Neural cell (in vitro differentiated cells): Measurements from ENCODE around the gene APBA1. TPM values are rescaled to one million over a fixed set of nuclear protein-coding genes. Genes with fewer than 3 reads are reported as not detected.

Experiments
- H2AFZ ChIP-seq: fragments of 200-600, 300-800 bp; sonication (generic), shearing (Covaris generic); 2 replicates; pipeline ENCODE4 v1.6.0; 2014; ENCODE audit warnings: low read depth, mild to moderate bottlenecking, antibody characterized with exemption, low read length, moderate library complexity
- H3F3A ChIP-seq: fragments of 200-600 bp; shearing (Covaris generic); 2 replicates; pipeline ENCODE4 v1.6.1; 2016; ENCODE audit warnings: mild to moderate bottlenecking, moderate library complexity, mixed read lengths, antibody characterized with exemption, low read length; ENCODE audit not compliant: insufficient read depth, poor library complexity, severe bottlenecking
- H3K27ac ChIP-seq: fragments of 200-600, 300-800 bp; sonication (generic), shearing (Covaris generic); 2 replicates; pipeline ENCODE4 v1.5.1; 2014; ENCODE audit warnings: mild to moderate bottlenecking, low read length, moderate library complexity
- H3K27me3 ChIP-seq: fragments of 300-800, 200-600 bp; sonication (generic), shearing (Covaris generic); 2 replicates; pipeline ENCODE4 v1.6.0; 2014; ENCODE audit warnings: mild to moderate bottlenecking, low read depth, low read length, moderate library complexity; ENCODE audit not compliant: insufficient read depth
- H3K36me3 ChIP-seq: fragments of 300-800, 200-600 bp; sonication (generic), shearing (Covaris generic); 2 replicates; pipeline ENCODE4 v1.5.1; 2014; ENCODE audit warnings: mild to moderate bottlenecking, antibody characterized with exemption, low read length, moderate library complexity; ENCODE audit not compliant: insufficient read depth
- H3K4me2 ChIP-seq: fragments of 300-800, 200-600 bp; sonication (generic), shearing (Covaris generic); 2 replicates; pipeline ENCODE4 v1.6.0; 2014; ENCODE audit warnings: mild to moderate bottlenecking, low read length
- H3K4me3 ChIP-seq: fragments of 300-800, 200-600 bp; sonication (generic), shearing (Covaris generic); 2 replicates; pipeline ENCODE4 v1.5.1; 2014; ENCODE audit warnings: mild to moderate bottlenecking, low read length, moderate library complexity
- H3K79me2 ChIP-seq: fragments of 200-600 bp; shearing (Covaris generic); replicated peaks from 2 replicates; pipeline ENCODE4 v1.6.0; 2014; ENCODE audit warnings: mild to moderate bottlenecking, low read length, moderate library complexity; ENCODE audit not compliant: insufficient read depth
- H3K9ac ChIP-seq: fragments of 300-800, 200-600 bp; sonication (generic), shearing (Covaris generic); 2 replicates; pipeline ENCODE4 v1.6.1; 2016; ENCODE audit warnings: mild to moderate bottlenecking, low read length, mixed read lengths
- H3K9me2 ChIP-seq: fragments of 200-600 bp; shearing (Covaris generic); 2 replicates; pipeline ENCODE4 v1.6.1; 2016; ENCODE audit warnings: mild to moderate bottlenecking, low read length, mixed read lengths; ENCODE audit not compliant: insufficient read depth
- H3K9me3 ChIP-seq: fragments of 200-600, 300-800 bp; sonication (generic), shearing (Covaris generic); 2 replicates; pipeline ENCODE4 v1.6.1; 2016; ENCODE audit warnings: mild to moderate bottlenecking, mixed run types, low read length, moderate library complexity, mixed read lengths
- H4K20me1 ChIP-seq: fragments of 200-600 bp; shearing (Covaris generic); 2 replicates; pipeline ENCODE4 v1.6.1; 2016; ENCODE audit warnings: mild to moderate bottlenecking, mixed run types; ENCODE audit not compliant: insufficient read depth
- CTCF ChIP-seq: fragments of 450-650 bp; IDR thresholded peaks from 2 replicates; pipeline ENCODE4 v1.5.1; 2014; ENCODE audit warnings: antibody characterized with exemption, mild to moderate bottlenecking, moderate library complexity; ENCODE audit not compliant: poor library complexity, severe bottlenecking
- EP300 ChIP-seq: fragments of 450-650 bp; conservative IDR thresholded peaks from 2 replicates; pipeline ENCODE4 v1.6.1; 2014; ENCODE audit warnings: antibody characterized with exemption, mild to moderate bottlenecking, moderate library complexity; ENCODE audit not compliant: poor library complexity, severe bottlenecking
- EZH2 ChIP-seq: fragments of 200-600, 300-800 bp; shearing (Covaris generic), sonication (generic); IDR thresholded peaks from 2 replicates; pipeline ENCODE4 v1.6.1; 2014; ENCODE audit warnings: antibody characterized with exemption, low read length, borderline replicate concordance, mild to moderate bottlenecking; ENCODE audit not compliant: insufficient read depth, poor library complexity, severe bottlenecking
- MXI1 ChIP-seq: fragments of 450-650 bp; conservative IDR thresholded peaks from 2 replicates; pipeline ENCODE4 v1.6.1; 2014; ENCODE audit warnings: antibody characterized with exemption, mild to moderate bottlenecking; ENCODE audit not compliant: poor library complexity, severe bottlenecking
- POLR2AphosphoS5 ChIP-seq: IDR thresholded peaks from 2 replicates; pipeline ENCODE4 v1.6.1; 2012
- RAD21 ChIP-seq: fragments of 450-650 bp; conservative IDR thresholded peaks from 2 replicates; pipeline ENCODE4 v1.6.1; 2014; ENCODE audit warnings: antibody characterized with exemption, mild to moderate bottlenecking, moderate library complexity
- REST ChIP-seq: IDR thresholded peaks from 2 replicates; pipeline ENCODE4 v1.6.1; 2012; ENCODE audit warnings: borderline replicate concordance
- SMC3 ChIP-seq: fragments of 450-650 bp; conservative IDR thresholded peaks from 2 replicates; pipeline ENCODE4 v1.6.1; 2014; ENCODE audit warnings: antibody characterized with exemption, mild to moderate bottlenecking, moderate library complexity; ENCODE audit not compliant: poor library complexity
- TAF1 ChIP-seq: IDR thresholded peaks from 2 replicates; pipeline ENCODE4 v1.6.1; 2012; ENCODE audit warnings: low read depth
- polyA plus RNA-seq: library from polyadenylated mRNA; depleted of rRNA; stranded (reverse); fragments of >200 nt; gene quantifications from 2 replicates; pipeline ENCODE4 v1.2.3, GENCODE V29; 2014

APBA1 gene
- polyA plus RNA-seq, 1 donor from 2014 or later, result 10.9 TPM

- Histone ChIP-seq H3K9me3 (no peaks in the 10 kb centered on the region), H3F3A (no peaks in the 10 kb centered on the region), H3K4me2 (no peak overlapping the region), H3K27me3 (no peaks in the 10 kb centered on the region), H3K9ac (no peak overlapping the region), H3K9me2 (no peaks in the 10 kb centered on the region), H2AFZ (no peak overlapping the region), H3K36me3 (no peaks in the 10 kb centered on the region), H4K20me1 (no peaks in the 10 kb centered on the region), H3K27ac (no peak overlapping the region), H3K4me3 (no peak overlapping the region), H3K79me2 (no peaks in the 10 kb centered on the region)
- TF ChIP-seq EP300 (no peak), MXI1 (no peak), REST (no peak), SMC3 (no peak), RAD21 (no peak), POLR2AphosphoS5 (no peak), TAF1 (no peak), CTCF (no peak), EZH2 (no peak)
Observed at GRCh38 chr9:69609156-69609555, 63.0 kb downstream of the APBA1 start.

- H3K27ac ChIP-seq, result no peak overlapping the region
- no peaks in the 10 kb centered on the region for H4K20me1 ChIP-seq
- H3K4me2 ChIP-seq, result no peak overlapping the region
- no peaks in the 10 kb centered on the region for H3K36me3 ChIP-seq
- no peaks in the 10 kb centered on the region for H3K79me2 ChIP-seq
- H3K9ac ChIP-seq, result no peak overlapping the region
- H2AFZ ChIP-seq, result no peak overlapping the region
- H3F3A ChIP-seq, result no peaks in the 10 kb centered on the region
- TF ChIP-seq EP300 (no peak), EZH2 (no peak), REST (no peak), TAF1 (no peak), POLR2AphosphoS5 (no peak), RAD21 (no peak), CTCF (no peak), MXI1 (no peak)
- H3K9me3 ChIP-seq, result no peaks in the 10 kb centered on the region
- H3K27me3 ChIP-seq, result no peaks in the 10 kb centered on the region
- no peaks in the 10 kb centered on the region for H3K9me2 ChIP-seq
- H3K4me3 ChIP-seq, result no peak overlapping the region
Observed at GRCh38 chr9:69606089-69606488, 66.1 kb downstream of the APBA1 start.
